ENCODE results near the gene NABP1. TPM values are rescaled to one million over a fixed set of nuclear protein-coding genes. Genes with fewer than 3 reads are reported as not detected.
A peak's percentile ranks its signal among the peaks of the same experiment; 100 is the strongest.

The NABP1 gene
- total and polyA plus RNA-seq, 10 of the 15 experiments (the other 5 are each of a cell fraction or from before 2014, with no cell fraction given): 22.9 to 65.7 (median 39.9) TPM

DNA sequence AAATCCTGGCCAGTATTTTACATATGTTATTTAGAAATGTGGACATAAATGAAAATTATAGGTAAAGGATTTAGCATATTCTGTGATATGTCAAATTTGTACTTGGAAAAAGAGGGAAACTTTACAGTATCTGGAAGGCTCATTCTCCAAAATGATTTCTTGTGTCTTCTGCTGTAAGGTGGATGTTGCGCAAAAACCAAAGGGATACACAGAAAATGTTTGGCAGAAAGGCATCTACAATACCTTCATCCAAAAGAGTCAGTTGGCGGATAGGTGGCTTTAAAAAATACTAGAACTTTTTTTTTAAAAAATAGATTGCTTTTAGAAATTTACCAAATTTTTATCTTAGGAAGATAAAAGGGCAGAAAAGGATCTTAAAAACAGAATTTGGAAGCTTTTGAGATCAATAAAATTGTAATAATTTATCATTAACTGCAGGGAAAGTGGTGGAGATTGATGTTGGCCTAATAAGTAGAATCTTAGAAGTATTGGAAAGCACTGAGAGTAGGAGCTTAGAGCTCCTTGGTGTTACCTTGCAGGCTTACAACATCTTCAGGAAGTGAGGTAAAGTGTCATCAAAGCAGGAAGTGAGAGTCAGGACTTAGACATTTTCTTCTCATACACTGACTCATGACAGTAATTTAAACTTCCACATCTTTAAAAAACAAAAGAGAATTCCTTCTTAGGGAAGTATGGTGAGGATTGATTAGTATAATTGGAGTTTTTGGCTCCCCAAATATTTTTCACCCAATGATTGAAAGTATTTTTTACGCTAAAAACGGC, 2.1 kb downstream of the NABP1 start (continued):
- TF ChIP-seq TCF7 (IDR thresholded peaks at IDR 0.05; ENCODE audit: borderline replicate concordance) (no peak), ESRRA (IDR thresholded peaks at IDR 0.05; ENCODE audit: low read length) (no peak), NFYA (IDR thresholded peaks at IDR 0.05; ENCODE audit: borderline replicate concordance, low read depth, low read length) (no peak), SIN3A (IDR thresholded peaks at IDR 0.05; ENCODE audit: low read depth, low read length) (no peak), JUNB (IDR thresholded peaks at IDR 0.05) (0 out of 2 replicates have a peak, but pooled peaks have one; percentile 28), SREBF1 (IDR thresholded peaks at IDR 0.05; ENCODE audit: low read length) (no peak), ZNF622 (IDR thresholded peaks at IDR 0.05) (no peak), NR2F1 (conservative IDR thresholded peaks at IDR 0.05) (no peak), FOS (IDR thresholded peaks at IDR 0.05; ENCODE audit: borderline replicate concordance, extremely low read depth, insufficient read length) (no peak), YY1 (IDR thresholded peaks at IDR 0.05; ENCODE audit: low read depth, low read length) (no peak), BHLHE40 (IDR thresholded peaks at IDR 0.05; ENCODE audit: borderline replicate concordance in 1 of 2, low read depth in 2 of 2, low read length in 1 of 2) (no peak), ZBED1 (IDR thresholded peaks at IDR 0.05; ENCODE audit: borderline replicate concordance) (no peak), RBBP5 (conservative IDR thresholded peaks at IDR 0.05) (no peak), POLR2AphosphoS2 (IDR thresholded peaks at IDR 0.05; ENCODE audit: low read depth, low read length) (no peak), TBL1XR1 (IDR thresholded peaks at IDR 0.05; ENCODE audit: low read depth, low read length) (no peak), IKZF1 (conservative IDR thresholded peaks at IDR 0.05) (peak; percentile 71), BMI1 (IDR thresholded peaks at IDR 0.05; ENCODE audit: borderline replicate concordance) (no peak), MEF2B (IDR thresholded peaks at IDR 0.05; ENCODE audit: partially characterized antibody, poor library complexity, severe bottlenecking) (no peak), MTA3 (IDR thresholded peaks at IDR 0.05; ENCODE audit: borderline replicate concordance, low read length) (0 out of 2 replicates have a peak, but pooled peaks have one; percentile 38)
- TF ChIP-seq, protein P1, sequence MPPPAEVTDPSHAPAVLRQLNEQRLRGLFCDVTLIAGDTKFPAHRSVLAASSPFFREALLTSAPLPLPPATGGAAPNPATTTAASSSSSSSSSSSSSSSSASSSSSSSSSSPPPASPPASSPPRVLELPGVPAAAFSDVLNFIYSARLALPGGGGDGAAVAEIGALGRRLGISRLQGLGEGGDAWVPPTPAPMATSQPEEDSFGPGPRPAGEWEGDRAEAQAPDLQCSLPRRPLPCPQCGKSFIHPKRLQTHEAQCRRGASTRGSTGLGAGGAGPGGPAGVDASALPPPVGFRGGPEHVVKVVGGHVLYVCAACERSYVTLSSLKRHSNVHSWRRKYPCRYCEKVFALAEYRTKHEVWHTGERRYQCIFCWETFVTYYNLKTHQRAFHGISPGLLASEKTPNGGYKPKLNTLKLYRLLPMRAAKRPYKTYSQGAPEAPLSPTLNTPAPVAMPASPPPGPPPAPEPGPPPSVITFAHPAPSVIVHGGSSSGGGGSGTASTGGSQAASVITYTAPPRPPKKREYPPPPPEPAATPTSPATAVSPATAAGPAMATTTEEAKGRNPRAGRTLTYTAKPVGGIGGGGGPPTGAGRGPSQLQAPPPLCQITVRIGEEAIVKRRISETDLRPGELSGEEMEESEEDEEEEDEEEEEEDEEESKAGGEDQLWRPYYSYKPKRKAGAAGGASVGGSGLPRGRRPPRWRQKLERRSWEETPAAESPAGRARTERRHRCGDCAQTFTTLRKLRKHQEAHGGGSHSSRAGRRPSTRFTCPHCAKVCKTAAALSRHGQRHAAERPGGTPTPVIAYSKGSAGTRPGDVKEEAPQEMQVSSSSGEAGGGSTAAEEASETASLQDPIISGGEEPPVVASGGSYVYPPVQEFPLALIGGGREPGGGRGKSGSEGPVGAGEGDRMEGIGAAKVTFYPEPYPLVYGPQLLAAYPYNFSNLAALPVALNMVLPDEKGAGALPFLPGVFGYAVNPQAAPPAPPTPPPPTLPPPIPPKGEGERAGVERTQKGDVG (CRISPR knock-in tag; IDR thresholded peaks at IDR 0.05): no peak
- TF ChIP-seq, protein P2, sequence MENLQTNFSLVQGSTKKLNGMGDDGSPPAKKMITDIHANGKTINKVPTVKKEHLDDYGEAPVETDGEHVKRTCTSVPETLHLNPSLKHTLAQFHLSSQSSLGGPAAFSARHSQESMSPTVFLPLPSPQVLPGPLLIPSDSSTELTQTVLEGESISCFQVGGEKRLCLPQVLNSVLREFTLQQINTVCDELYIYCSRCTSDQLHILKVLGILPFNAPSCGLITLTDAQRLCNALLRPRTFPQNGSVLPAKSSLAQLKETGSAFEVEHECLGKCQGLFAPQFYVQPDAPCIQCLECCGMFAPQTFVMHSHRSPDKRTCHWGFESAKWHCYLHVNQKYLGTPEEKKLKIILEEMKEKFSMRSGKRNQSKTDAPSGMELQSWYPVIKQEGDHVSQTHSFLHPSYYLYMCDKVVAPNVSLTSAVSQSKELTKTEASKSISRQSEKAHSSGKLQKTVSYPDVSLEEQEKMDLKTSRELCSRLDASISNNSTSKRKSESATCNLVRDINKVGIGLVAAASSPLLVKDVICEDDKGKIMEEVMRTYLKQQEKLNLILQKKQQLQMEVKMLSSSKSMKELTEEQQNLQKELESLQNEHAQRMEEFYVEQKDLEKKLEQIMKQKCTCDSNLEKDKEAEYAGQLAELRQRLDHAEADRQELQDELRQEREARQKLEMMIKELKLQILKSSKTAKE (IDR thresholded peaks at IDR 0.05; ENCODE audit: low read depth, poor library complexity, severe bottlenecking): no peak
- TF ChIP-seq, protein P3, sequence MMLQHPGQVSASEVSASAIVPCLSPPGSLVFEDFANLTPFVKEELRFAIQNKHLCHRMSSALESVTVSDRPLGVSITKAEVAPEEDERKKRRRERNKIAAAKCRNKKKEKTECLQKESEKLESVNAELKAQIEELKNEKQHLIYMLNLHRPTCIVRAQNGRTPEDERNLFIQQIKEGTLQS (IDR thresholded peaks at IDR 0.05; ENCODE audit: borderline replicate concordance, extremely low read depth, low read depth, low read length): no peak
- TF ChIP-seq, protein P4, sequence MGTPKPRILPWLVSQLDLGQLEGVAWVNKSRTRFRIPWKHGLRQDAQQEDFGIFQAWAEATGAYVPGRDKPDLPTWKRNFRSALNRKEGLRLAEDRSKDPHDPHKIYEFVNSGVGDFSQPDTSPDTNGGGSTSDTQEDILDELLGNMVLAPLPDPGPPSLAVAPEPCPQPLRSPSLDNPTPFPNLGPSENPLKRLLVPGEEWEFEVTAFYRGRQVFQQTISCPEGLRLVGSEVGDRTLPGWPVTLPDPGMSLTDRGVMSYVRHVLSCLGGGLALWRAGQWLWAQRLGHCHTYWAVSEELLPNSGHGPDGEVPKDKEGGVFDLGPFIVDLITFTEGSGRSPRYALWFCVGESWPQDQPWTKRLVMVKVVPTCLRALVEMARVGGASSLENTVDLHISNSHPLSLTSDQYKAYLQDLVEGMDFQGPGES (IDR thresholded peaks at IDR 0.05): no peak
- TF ChIP-seq, protein P5, sequence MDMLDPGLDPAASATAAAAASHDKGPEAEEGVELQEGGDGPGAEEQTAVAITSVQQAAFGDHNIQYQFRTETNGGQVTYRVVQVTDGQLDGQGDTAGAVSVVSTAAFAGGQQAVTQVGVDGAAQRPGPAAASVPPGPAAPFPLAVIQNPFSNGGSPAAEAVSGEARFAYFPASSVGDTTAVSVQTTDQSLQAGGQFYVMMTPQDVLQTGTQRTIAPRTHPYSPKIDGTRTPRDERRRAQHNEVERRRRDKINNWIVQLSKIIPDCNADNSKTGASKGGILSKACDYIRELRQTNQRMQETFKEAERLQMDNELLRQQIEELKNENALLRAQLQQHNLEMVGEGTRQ (IDR thresholded peaks at IDR 0.05; ENCODE audit: borderline replicate concordance, low read depth, low read length): no peak
